Measurements from ENCODE around the gene LYST.

Gene LYST

DNA sequence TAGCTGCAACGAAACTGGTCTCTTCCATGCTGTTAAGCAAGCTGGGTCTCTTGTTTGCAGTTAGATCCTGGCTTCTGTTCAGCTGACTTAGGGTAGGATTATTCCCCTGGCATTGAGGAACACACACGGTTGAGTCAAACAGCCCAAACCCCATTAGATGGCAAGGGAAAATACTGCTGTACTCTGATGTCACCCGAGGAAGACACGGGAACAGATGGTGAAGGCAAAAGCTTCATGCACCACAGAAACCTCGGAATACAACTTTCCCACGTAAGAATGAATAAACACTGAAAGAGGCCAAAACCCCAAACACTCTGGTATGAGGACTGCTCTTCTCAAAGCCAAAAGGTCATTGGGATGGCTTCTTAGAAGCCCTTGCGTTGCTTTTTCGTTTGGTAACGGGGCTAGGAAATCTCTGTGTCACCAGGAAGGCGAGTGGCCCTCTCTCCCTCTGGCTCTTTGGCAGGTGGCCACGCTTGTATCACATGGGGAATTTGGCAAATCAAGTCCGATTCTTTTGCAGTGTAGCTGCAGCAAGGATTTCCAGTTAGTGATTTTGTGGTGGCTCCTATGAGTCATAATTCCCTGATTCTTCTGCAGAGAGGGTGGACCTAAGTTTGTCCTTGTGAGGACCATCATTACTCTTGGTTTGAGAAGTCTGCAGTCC lies 16.7 kb upstream of the LYST start:
- DNase-seq = no peak

DNA sequence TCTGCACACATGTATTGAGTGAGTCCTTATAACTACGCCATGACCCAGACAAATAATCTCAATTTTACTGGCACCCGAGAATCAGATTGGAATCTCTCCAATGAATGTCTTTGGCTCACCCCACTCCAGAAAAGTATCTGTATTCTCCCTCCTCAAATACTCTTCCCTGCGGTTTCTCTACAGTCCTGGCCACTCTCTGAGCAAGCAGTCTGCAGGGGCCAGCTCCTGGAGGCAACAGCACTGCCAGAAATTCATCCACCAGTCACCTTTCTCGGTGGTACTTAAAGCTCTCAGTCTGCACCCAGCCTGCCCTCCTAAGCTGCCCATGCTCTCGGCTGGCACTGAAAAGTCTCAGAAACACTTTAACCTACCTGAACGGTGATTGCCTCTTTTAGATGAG lies 16.1 kb upstream of the LYST start:
- no peak for DNase-seq

GRCh38 chr1:235881930-235882700 lies 15.4 kb upstream of the LYST start:
- DNase-seq = no peak

DNA sequence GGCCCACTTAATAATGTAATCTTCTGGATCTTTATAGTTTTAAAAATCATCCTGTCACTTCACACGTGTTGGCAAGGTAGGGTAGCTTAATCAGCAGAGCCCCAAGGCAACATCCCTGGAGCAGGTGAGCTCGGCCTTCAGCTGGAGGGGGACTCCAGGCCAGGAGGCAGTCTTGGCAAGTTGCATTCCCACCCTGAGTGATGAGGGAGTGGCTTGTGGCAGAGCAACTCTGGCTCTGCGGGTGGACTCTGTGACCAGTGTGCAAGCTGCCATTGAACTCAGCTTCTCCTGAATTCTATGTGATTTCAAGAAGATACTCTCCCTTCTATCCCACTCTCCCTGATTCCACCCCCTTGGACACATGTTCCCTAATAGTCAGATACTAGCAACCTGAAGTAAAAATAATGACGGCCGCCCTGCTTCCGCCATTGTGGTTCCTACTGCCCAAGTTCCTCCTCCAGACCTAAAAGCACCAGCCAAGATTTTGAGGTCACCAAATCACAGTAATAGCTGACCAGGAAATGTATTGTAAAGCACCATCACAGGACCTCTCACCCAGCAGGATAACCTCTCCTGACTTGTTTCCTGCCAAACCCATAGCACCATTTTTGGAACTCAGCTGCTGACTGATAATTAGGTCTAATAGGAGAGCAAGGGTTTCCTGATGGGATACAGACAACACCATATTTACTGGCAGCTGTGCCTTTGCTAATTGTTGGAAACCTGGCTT lies 11.5 kb upstream of the LYST start:
- no peak for DNase-seq

- no peak for DNase-seq
These were observed 9.7 kb upstream of the LYST start for GRCh38 chr1:235876402-235876841.

DNA sequence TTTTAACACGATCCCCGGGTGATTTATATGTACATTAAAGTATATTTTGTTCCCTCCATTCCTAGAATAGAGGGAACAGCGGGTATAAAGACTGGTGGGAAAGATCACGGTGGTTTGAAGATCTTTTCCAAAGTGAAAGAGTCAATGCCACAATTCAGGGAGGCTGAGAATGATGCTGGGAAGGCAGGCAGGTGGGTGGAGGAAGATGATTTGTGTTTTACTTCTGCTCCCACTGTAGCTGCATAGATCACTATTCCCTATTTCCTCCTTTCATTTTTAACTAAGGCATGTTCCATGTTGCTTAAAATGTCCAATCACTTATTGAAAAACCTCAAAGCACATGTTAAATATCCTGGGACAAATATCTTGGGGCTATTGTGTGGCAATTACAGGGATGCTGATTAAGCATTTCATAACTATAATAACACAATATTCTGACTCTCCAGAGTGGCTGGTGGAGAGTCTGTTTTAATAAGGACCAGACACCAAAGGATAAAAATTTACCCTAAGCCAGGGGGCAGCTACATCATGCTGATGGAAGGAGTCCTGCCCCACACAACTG lies 8.4 kb upstream of the LYST start:
- DNase-seq = no peak

GRCh38 chr1:235874261-235874660 lies 7.6 kb upstream of the LYST start:
- no peak for DNase-seq

DNA sequence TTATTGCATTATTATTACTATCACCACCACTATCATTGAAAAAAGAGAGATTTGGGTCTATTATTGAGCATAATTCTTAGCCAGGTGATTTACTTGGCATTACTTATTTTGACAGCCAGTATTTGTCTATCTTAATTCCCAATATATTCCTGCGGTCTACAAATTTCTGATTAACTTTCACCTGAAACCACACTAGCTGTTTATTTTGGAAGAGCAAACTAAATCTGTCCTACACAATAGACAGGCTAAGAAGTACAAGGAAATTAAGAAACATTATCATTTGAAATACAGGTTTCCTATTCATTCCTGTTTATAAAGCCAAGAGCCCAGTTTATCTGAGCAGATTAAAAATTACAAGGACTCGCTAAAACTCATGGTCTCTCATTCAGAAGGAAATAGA lies 6.9 kb upstream of the LYST start:
- DNase-seq = no peak

GRCh38 chr1:235873045-235873444 lies 6.3 kb upstream of the LYST start:
- DNase-seq = no peak

DNA sequence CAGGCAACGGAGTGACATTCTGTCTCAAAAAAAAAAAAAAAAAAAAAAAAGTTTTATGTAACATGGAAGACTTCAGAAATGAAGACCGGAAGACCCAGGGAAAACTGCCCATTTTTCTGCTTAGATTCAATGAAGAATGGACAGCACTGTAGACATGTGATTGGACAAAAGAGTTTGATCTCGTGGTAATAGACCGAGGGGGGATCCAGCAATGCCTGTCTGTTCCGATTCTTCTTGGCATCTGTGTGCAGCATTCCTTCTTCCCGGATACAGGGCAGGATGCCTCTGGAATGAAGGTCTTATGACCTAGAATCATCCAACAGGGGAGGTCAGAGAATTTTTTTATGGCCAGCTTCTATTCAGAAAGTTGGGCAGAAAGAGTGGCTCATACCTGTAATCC lies 5.6 kb upstream of the LYST start:
- DNase-seq = no peak

GRCh38 chr1:235867903-235868469 lies 1.3 kb upstream of the LYST start:
- no peak for DNase-seq

- peak; percentile 82 for DNase-seq
These were observed 473 bp upstream of the LYST start for GRCh38 chr1:235866913-235867845.

- DNase-seq = no peak
These were observed 1.0 kb downstream of the LYST start for GRCh38 chr1:235865565-235866204.

DNA sequence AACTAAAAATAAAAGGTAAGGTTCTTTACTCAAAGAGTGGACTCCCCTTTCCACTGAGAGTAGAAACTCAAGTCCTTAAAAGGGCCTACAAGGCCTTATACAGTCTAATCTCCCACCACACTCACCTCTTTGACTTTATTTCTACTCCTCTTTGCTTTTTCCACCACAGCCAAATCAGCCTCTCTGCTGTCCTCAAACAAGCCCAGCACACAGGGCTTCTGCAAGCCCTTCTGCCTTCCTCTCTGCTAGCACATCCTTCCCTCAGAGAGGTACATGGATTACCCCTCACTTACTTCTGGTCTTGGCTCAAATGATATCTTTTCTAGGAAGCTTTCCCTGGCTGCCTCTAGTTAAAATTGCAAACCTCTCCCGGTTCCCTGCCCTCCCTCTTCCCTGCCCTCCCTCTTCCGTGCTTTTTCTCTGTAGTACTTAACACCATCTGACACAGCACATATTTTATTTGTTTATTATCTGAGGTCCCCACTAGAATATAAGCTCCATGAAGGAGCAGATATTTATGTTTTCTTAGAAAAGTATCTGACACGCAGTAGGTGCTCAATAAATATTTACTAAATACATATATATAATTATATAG lies 1.7 kb downstream of the LYST start:
- DNase-seq = no peak

GRCh38 chr1:235864469-235864868 lies 2.2 kb downstream of the LYST start:
- DNase-seq = no peak

DNA sequence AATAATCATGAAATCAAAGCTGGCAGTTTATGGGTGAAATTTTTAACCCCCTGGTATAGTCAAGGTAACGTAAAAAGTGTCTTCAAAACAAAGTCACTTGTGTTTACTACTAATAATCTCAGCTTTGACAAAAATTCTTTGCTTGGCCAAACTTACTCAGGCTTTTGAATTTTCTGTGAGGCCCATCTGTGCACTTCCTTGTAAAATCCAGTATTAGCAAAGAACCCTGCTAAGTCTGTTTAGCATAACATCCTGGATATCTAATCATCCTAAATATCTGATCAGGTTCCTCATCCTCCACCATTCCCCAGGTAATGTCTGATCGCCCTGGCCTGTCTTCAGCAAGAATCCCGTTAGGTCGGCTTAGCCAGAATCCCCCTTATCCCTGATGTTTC lies 3.0 kb downstream of the LYST start:
- DNase-seq = no peak

- DNase-seq = no peak
These were observed 4.8 kb downstream of the LYST start for GRCh38 chr1:235861857-235862256.

GRCh38 chr1:235860829-235861228 lies 5.9 kb downstream of the LYST start:
- no peak for DNase-seq

DNA sequence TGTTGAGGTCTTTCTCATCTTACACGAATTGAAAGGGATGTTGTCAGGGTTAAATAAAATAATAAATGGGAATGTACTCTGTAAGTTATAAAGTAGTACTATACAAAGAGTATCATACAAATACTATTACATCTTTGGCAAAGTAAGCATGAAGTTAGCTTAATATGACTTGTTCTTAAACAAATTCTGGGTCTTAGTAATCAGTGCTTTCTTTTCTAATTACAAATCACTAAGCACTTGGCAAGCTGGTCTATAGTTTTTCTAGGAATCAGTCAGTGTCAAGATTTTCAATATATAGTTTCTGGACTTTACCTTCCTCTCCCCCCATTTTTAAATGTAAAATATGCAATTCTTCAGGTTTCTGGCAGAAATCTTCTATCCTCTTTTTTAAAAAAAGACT lies 6.9 kb downstream of the LYST start:
- no peak for DNase-seq

- DNase-seq = no peak
These were observed 7.9 kb downstream of the LYST start for GRCh38 chr1:235858766-235859165.

DNA sequence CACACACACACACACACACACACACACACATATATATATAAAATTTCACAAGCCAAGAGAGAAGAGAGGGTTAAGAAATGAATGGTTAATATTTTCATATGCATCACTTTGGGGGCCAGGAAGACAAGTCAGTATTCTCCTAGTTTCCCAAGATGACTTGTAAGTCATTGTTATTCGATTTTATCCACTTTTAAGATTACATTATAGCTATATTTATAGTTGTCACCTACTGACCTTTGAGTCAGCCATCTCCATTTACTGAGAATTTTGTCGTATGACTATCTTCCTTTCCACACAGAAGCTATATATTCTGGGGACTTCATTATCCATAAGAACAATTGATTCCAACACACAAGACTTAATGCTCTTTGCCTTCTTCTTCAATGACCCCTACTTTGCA lies 8.9 kb downstream of the LYST start:
- no peak for DNase-seq
